Measurements from ENCODE around the gene FETUB.

FETUB gene

DNA sequence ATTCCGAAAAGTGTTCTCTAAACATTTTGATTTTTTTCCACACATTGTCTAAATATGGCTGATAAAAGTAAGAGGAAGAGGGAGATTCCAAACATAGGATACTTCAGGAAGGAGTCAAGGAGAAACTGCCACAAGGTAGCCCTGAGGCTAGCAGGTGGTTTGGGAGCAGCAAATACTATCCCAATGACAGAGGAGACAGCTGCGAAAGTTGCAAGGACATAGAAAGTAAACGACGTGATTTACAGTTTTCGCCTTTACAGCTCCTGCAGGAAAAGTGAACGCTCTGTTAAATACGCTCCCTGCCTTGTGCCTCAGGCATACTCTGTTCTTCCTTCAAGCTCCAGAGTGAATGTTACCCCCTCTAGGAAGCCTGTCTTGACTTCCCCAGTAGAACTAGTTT lies 3.7 kb upstream of the FETUB start:
- no peak for FAIRE-seq

DNA sequence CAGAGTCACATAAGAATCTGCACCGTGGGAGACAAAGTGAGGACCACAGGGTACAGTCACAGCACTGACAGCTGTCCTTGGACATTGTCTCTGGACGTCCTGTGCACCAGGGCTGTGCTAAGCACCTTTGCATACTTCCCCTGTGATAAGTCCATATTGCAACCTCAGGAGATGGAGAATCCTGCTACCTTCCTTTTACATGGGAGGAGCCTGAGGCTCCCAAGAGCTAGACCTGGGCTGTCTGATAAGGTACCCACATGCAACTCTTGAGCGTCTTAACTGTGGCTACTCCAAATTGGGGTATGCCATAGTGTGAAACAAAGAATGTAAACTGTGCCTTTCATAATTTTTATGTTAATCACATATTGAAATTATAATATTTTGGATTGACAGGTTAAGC lies 2.5 kb upstream of the FETUB start:
- no peak for FAIRE-seq

DNA sequence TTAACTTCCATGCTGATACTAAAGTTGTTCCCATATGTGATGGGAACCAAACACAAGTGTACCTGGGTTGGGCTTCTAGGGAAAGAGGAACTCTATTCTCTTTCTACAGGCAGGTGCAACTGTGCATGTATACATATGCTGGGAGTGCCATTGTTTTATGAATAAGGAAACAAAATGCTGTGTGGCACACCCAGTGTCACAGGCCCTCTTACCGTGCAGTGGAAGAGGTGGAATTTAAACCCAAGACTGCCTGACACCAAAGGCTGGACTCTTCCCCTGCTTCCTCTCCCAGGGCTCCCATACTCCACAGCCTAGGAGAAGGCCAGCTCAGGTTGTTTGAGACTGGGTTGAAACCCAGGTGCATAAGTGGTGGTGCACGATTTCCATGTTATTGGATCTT lies 1.9 kb upstream of the FETUB start:
- no peak for FAIRE-seq

DNA sequence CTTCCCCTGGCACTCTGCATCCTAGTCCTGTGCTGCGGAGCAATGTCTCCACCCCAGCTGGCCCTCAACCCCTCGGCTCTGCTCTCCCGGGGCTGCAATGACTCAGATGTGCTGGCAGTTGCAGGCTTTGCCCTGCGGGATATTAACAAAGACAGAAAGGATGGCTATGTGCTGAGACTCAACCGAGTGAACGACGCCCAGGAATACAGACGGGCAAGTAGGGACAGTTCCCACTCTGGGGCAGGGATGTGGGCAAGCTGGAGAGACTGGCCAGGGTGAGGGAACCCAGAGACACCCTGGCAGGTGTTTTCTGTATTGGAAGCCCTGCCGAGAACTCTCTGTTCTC lies 247 bp downstream of the FETUB start:
- FAIRE-seq, result no peak

DNA sequence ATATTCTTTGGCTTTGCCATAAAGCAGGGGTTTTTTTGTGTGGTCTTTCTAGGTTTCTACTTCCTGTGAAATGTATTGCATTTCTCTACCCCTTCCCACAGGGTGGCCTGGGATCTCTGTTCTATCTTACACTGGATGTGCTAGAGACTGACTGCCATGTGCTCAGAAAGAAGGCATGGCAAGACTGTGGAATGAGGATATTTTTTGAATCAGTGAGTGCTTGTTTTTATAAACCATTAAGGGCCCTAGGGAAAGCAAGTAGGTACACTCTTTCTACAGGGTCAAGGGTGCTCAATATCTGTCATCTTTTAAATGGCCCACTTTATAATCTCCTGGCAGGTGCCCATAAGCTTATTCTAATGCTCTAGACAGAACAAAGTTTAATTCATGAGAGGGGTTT lies 730 bp downstream of the FETUB start:
- FAIRE-seq, result no peak

DNA sequence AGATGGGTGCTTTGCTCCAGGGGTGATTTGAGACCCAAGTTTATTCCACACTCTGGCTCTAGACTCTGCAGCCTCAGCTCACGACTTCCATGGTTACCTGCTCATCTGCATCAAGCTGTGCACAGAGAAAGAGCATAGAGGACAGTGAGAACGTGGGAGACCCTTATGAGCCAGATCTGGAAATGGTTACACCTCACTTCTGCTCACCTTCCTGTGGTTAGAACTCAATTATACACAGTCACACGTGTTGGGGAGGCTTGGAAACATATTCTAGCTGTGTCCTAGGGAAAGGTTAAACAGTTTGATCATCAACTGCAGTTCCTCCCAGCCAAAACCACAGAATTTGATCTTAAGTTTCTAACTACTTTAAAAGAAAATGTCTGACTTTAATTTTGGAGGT lies 1.8 kb downstream of the FETUB start:
- FAIRE-seq, result no peak

DNA sequence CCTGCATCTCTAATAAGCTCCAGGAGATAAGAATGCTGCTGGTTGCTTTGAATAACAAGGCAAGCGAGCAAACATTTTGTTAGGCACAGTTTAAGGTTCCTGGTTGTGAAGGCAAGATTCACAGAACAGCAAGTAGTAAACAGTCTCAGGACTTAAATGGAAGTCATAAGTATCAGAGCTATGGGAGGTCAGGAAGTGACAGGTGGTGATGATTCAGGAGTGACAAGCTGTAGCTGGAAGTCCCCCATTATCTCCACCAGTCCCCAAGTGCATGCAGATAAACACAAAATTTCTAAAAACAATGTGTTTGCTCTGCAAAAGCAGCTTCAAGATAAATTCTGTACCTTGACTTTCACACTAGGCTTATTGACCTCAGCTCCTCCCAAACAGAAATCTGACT lies 3.3 kb downstream of the FETUB start:
- no peak for FAIRE-seq

DNA sequence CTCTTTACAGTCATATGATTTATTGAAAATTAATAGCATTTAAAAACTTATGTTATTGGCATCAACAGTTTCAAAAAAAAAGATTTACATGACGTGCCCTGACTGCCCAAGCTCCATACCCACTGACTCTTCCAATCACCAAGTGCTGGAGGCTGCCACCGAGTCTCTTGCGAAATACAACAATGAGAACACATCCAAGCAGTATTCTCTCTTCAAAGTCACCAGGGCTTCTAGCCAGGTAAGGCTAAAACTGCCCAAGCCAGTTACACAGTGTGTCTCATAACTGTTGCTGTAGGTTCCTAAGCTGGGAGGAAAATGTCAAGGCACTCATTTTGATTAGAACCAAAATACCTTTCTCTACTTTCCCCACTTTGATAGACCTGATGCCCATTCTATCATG lies 4.5 kb downstream of the FETUB start:
- FAIRE-seq, result no peak

DNA sequence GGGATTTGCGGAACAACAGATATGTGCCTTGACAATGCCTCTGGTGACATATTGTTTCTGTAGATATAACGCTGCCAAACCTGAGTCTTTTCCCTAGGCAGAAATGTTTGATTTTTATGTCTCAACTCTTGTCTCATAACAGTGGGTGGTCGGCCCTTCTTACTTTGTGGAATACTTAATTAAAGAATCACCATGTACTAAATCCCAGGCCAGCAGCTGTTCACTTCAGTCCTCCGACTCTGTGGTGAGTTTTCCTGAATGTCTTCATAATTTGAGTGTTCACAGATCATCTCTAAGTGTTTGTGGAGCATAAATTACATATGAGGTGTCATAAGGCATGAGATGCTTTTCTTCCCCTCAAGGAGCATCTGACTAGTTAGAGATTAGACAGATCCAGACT lies 5.9 kb downstream of the FETUB start:
- no peak for FAIRE-seq

DNA sequence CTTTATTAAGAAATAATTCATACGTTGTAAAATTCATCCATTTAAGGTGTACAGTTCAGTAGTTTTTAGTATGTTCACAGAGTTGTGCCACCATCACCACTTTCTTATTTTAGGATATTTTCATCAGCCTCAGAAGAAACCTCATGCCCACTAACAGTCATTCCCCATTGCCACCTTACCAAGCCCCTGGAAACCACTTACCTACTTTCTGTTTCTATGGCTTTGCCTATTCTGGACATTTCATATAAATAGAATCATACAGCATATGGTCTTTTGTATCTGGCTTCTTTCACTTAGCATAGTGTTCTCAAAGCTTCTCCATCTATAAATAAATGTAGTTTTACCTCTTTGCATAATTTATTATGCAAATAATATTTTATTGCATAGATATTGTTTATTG lies 6.6 kb downstream of the FETUB start:
- no peak for FAIRE-seq

DNA sequence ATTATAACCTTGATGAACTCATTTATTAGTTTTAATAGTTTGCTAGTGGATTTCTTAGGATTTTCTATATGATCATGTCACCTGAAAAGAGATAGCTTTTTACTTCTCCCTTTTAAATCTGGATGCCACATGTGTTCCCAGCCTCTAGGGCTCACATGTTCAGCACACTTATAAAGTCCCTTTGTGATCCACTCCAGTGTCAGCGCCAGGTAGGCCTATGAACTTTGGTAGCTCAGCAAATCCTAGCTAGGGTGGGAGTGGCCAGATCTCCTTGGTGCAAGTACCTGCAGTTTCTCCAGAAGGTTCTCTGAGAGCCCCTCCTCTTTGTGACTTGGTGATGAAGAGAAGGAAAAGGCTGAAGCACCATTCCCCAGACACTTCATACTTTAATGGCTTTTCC lies 8.7 kb downstream of the FETUB start:
- FAIRE-seq, result no peak

DNA sequence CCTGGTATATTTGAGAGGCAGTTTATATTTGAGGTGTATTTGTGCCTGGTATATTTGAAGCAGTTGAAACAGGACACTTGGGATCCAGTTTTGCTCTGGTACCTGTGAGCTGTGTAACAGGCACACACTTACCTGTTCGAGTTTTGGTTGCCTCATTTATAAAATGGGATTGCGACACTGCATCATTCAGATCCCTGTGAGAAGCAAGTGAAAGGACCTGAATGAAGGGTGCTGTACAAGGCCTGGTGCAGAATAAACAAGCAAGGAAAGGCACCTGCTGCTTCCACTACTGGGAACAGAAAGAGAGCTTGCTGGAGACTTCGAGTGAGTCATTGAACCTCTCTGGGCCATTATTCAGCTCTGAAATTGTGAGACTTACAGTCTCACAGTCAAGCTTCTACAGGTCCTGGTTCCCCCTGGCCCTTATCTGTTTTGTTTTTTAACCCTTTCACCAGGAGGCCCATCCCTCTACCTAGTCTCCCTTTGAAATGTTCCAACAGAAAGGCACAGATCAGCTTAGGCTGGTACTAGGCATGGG lies 11.5 kb downstream of the FETUB start:
- FAIRE-seq, result no peak

DNA sequence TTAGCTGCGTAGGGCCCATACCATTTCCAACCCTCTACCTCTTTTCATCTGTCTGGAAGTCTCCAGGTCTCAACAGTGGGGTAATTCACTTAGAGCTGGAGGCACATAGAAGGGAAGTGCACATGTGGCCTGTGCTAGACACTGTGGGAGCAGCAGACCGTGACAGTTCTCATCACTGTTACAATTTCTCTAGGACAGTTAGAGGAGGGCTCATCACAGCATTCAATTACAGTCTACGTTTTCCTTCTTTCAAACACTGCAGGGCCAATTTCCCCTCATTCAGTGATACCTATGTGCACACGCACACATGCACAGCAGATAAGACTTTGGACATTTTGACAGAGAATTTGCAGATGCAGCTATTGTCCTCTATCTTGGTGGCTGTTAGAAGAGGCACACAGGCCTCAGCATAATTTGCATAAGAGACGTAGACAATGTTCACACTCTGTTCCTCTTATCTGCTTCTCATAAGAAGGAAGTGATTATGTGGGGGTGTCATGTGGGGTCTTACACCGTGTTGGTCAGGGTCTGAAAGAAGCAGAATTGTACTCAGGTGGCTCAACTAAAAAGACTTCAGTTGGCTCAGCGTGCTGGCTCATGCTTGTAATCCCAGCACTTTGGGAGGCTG lies 13.0 kb downstream of the FETUB start:
- no peak for FAIRE-seq

DNA sequence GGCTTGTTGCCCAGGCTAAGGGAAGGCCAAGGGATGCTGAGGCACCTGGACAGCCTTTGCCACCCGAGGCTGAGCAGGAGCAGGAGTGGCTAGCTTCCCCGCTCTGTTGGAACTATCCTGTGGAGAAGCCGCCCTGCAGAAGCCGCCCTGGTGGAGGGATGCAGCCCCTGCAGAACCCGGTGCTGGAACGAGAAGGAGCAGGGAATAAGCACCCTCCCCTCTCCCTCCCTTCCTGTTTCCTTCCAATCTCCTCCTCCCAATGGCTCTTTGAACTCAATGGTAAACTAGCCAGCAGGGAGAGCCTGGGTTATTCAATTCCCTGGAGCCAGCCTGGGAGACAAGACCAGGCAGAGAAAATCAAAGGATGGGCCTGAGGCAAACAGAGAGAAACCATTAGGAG lies 13.8 kb downstream of the FETUB start:
- no peak for FAIRE-seq

DNA sequence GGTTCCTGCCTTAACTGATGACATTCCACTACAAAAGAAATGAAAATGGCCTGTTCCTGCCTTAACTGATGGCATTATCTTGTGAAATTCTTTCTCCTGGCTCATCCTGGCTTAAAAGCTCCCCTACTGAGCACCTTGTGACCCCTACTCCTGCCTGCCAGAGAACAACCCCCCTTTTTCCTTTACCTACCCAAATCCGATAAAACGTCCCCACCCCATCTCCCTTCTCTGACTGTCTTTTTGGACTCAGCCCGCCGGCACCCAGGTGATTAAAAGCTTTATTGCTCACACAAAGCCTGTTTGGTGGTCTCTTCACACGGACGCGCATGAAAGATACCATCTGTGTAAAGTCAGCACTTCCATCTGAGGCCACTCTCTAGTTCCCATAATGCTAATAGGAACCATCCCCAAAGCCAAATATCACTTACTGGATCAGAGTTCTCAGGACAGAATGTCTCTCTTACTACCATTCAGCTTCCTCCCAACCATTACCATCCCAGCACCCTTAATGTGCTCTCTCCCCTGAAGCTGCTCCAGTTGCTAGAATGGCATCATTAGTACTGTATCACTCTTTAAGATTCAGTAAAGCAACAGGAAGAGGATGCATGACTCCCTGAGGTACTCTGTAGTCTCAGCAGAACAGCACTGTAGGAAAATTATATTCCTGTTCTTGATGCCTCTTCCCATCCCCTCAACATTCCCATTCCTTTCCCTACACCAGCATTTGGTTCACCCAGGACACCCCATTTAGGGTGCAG lies 23.3 kb downstream of the FETUB start:
- no peak for FAIRE-seq

DNA sequence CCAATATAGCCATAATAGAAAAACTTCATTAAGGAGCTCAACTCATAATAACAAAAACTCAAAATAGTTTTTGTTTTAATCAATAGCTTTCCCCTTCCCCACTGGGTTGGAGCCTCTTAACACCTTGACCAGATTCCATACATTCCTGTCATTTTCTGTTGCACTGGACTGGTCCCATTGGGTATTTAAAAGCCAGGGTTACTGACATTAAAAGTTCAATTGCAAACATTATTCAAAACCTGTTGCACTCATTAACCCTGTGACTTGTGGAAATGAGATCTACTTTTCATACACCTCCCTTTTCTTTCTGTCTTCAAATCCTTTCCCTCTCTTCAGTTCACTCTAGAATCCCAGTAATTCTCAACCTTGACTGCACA lies 23.9 kb downstream of the FETUB start:
- FAIRE-seq, result no peak

DNA sequence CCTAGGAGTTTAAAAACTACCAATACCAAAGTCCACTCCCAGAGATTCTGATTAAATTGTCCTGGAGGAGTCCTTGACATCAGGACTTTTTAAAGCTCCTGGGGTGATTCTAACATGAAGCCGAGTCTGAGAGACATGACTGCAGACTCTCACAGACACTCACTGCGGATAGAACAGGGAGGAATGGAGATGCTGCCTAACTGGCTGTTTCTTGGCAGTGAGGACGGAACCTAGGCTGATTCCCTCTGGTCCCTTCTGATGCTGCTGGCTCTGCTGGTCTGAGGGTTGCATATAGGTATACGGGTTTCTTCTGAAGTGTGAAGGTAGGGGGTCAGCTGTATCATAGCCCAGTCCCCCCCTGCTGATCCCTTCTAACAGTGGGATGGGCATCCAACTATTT lies 24.3 kb downstream of the FETUB start:
- FAIRE-seq, result no peak

DNA sequence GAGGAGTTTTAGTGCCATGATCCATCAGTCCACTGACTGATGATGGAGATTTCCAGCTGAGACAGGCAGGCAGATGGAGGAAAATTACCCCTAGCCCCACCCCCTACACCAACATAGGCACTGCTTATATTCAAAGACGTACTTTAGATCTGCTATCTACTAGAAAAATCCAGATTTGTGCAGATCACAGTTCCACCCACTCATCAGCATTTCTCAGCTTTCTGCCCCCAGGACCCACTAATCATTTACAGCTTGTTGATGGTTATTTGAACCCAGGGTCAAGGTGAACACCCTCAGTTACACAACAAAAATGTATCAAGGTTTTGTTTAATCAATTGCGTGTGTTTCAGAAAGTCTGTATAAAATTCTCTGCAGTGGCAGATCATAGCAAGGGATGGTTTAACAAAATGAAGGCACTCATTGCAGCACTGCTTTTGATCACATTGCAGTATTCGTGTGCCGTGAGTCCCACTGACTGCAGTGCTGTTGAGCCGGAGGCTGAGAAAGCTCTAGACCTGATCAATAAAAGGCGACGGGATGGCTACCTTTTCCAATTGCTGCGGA lies 25.5 kb downstream of the FETUB start, which contains the start of gene HRG:
Gene HRG (plus strand): TSS at position 390 of the 564 bp plus-strand sequence. CDS start 18 bp downstream, at position 408.
- no peak for FAIRE-seq

DNA sequence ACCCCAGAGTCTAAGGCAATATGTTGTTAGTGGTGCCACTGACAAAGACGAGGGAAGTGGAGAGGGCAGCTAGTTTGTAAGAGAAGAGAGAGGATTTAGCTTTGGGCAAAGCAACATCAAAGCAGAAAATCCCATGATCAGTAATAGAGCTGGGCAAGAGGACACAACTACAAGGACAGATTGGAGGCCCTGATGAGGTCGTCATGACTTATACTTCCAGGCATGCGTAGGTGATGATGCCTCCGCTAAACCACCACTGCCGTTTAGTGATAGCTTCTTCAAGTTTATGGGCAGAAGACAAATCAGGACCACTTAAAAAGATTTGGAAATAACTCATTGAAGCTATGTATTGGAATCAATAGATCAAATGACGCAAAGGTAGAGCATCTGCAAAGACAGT lies 28.2 kb downstream of the FETUB start:
- no peak for FAIRE-seq

DNA sequence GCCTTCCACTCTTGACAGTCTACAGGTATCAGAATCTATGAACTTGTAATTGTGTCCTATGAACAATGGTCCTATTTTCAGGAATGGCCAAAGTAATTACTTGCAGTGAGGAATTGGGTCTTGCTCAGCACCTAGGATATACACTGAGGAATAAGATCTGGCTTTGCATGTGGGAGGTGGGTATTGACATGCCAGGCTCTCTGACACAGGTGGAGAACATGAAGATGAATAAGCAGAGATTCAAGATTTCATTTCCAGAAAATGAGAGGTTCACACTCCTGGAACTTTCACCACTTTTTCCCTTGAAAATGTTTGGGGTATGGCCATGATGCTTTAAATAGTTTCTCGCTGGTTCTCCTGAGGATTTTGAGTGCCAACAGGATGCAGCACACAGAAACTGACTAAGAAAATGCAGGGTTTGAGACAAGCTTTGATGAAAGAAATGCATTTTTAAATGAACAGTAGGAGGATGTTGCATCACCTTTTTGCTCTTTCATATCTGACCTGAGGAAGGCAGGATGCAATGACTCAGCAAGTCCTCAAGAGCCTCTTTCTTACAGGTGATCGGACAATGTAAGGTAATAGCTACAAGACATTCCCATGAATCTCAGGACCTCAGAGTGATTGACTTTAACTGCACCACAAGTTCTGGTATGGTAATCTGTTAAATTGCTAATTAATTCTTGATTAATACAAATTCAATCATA lies 29.3 kb downstream of the FETUB start:
- FAIRE-seq, result no peak

DNA sequence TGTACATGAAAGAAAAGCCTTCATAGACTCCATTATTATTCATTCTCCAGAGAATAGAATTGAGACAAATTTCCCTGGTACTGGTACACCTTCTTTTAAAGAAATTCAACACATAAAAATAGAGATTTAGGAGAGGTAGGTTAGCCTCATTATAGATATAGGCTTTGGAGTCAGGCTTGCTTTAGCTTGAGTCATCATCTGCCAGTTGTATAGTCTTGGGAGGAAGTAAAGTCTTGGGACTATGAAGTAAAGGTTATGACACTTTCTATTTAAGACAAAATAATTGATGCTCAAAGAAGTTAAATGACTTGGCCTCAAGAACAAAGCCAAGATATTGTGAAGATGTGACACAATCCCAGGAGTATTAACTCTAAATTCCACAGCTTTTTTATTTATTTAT lies 30.0 kb downstream of the FETUB start:
- no peak for FAIRE-seq

DNA sequence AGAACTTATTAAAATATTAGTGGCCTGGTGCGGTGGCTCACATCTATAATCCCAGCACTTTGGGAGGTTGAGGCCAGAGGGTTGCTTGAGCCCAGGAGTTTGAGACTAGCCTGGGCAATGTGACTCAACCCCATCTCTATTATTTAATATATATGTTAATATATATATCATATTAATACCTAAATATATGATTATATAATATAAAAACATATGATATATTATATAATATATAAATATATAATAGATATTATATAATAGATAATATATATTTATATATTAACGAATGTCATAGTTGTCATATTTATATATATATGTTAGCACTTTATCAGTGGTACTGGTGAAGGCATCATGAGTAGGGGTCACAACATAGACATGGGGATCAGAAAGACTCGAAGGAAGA lies 30.9 kb downstream of the FETUB start:
- FAIRE-seq, result no peak

DNA sequence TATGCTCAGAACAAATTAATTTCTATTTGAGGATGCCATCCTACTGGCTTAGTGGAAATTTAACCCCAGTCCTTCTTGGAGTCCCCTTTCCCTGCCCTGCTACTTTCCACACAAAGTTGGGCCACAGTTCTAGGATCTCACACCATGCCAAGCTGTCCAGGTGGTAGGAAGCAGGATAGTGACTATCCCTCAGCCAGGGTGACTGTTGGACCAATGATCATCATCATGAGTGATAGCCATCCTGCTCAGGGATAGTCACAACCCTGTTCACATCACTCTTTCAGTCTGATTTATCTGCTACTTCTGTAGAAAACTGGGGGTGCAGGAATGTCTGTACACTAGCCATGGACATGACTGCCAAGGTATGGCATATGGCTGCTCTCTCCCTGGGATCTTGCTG lies 38.4 kb downstream of the FETUB start:
- no peak for FAIRE-seq

DNA sequence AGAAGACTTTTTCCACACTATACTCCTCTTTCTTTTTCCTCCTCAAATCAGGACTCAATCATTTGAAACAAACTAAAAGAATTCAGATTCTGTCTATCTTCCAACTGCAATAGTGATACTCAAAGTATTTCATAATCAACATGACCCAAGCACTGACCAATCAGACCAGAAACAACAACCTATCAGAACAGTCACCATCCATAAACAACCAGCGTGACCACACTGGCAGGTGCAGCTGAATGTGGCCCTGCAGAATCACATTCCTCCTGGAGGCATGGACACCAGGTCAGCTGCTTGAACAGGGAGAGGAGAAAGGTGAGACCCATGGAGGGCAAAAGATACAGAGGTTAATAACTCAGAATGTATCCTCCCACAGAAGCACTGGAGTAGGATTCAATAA lies 39.0 kb downstream of the FETUB start:
- no peak for FAIRE-seq

Data from islet of Langerhans (tissue), 1 donor.